ENCODE data around the gene SLC38A11.

Gene SLC38A11

DNA sequence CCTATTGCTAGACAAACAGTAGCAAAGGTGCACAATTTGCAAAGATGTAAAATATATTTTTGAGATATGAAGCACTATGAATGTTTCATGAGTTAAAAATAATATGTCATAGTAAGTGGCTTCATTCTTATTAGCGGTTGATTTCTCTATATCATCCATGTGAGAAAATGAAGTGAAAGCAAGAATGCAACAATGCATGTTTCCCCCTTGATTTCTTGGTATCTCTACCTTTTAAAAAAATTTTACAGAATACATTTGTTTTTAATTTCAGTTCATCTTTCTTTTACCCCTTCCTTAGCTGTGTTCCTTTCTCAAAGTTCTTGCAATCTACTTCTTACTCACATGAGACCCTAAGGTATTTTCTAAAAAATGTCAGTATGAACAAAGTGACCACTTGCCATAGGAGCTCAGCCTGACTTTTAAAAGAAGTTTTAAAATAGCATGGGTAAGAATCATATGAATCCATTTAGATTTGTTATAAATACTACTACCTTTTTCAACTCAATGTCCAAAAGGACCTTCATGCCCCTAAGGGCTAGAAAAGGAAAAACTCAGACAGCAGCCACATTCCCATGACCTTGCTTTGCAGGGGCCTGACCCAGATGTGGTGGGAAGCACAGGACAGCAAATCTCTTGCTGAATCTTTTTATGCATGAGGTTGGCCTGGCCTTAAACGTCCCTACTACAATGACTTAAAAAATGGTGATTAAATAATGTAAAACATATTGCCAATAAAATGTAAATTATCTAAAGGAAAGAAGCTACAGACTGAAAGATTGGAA lies 14.8 kb upstream of the SLC38A11 start:
- DNase-seq (ENCODE audit: low spot score): no peak

DNA sequence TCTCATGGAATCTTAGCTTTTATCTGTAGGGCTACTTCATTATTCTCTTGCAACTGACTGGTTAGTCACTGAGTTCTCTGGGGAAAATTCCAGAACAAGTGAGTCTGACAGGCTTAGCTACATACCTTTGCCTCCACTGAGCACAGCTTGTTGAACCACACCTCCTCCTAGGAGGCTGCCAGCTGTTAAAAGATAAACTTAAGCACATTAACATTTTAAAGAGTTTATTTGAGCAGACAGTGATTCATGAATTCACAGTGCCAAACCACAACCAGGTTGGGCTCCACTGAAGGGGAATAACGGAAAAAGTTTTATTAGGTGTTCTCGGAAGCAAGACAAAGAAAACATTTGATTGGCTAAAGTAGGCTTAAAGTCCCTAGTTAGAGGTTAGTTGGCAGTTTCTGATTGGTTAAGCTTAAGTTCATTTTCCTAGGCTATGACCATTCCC lies 12.5 kb upstream of the SLC38A11 start:
- no peak for DNase-seq (ENCODE audit: low spot score)

DNA sequence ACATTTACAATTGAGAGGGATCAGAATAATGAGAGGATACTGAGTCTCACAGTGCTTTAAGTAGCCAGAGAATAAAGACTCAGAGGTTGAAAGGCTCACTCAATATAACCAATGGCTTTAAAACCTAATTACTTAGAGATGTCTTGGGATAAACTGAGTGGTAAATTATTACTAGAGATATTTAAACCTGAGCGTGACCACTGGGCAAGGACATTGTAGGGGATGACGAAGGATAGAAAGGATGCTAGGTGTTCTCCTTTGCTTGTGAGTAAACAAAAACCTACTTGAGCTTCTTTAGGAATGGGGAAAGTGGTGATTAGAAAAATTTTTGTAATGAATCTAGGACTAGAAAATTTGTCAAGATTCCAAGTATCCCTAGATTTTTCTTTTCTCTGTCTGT lies 12.0 kb upstream of the SLC38A11 start:
- DNase-seq (ENCODE audit: low spot score): no peak

DNA sequence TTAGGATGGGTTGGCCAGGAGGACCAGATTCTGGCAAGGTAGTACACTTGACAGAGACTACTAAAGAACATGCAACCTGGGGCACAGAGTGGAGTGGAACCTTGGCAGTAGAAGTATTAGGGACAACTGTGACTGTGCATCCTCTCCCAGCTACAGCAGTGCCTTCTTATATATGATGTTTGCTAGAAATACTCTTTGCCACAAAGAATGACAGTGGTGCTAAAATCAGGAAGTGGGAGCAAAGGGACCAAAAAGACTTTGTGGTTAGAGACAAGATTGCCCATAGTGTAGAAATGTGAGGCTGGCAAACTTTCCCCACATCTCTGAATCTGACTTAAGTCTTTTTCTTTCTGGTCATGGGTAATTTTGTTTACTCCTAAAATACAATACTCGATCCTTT lies 9.4 kb upstream of the SLC38A11 start:
- no peak for DNase-seq (ENCODE audit: low spot score)

DNA sequence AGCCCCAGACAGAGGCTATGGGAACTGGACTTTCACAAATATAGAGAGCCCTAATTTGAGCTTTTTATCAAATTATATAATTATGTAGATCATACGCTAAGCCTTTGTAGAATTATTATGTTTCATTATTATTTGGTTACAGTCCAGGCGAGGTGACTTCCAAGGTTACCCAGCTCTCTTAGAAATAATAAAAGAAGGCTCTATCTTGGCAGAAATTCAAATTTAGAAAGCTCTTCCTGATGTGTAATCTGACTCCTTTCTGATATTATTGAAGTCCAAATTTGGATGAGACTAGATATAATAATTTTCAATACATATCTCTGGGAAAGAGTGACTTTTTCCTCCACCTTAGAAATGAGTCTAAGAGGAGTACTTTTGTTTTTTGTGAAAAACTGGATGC lies 4.8 kb upstream of the SLC38A11 start:
- DNase-seq (ENCODE audit: low spot score): no peak

DNA sequence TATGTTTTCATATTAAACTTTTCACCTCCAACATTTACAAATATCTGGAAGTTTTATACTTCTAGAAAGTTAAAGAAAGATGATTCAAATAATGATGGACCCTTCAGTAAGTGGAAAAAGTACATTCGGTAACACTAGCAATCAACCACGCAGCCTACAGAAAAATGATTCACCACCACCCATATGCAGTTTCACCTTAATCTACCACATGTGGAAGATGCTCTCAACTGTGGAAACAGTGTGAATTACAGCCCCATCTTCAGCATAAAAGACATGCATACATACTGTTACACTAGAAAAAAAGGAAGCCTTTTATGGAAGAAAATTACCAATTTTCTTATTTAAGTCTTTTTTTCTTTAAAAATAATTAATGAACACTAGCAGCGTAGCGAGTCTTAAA lies 1.1 kb downstream of the SLC38A11 start:
- DNase-seq (ENCODE audit: low spot score): no peak

DNA sequence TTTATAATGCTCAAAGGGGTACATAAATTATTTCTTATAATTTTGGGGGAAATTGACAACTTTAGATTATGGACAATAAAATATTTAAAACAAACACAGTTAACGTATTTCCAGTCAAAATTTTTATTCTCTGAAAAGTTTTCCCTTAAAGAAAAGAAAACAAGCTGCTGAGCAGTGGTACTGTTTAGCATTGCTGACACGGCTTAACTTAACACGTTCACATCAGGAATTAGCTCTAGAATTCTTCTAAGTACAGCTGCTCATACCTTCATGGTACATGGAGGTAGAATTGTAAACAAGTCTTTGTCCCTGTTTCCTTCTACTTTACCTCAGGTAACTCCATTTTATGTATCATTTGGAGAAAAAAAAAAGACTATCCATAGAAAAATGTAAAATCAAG lies 2.0 kb downstream of the SLC38A11 start:
- no peak for DNase-seq (ENCODE audit: low spot score)

DNA sequence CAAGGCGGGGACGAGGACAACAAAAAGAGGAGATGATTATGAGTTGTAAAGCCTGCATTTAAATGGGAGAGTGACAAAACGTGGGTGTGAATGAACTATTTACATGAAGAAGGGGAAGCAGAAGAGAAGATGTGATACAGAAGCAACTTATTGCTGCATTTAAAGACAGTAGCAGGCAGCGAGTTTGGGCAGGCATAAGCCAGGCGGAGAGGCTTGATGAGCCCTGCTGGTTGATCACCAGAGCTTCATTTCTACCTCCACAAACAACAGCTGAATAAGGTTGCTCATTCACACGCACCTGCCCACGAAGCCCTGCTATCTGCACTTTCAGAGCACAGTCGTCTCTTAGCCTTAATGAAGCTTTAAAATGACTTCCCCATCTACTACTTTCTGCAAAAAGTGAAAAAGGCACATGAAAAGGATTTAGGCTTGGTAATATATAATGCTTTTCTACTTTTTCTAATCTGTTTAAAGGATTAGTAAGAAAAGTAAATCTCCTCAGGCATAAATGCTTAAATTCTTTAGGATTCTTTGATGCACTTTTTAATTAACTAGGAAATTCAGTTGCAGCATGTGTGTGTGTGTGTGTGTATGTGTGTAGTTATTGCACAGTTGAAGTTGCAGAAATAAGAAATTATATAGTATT lies 3.1 kb downstream of the SLC38A11 start:
- no peak for DNase-seq (ENCODE audit: low spot score)

DNA sequence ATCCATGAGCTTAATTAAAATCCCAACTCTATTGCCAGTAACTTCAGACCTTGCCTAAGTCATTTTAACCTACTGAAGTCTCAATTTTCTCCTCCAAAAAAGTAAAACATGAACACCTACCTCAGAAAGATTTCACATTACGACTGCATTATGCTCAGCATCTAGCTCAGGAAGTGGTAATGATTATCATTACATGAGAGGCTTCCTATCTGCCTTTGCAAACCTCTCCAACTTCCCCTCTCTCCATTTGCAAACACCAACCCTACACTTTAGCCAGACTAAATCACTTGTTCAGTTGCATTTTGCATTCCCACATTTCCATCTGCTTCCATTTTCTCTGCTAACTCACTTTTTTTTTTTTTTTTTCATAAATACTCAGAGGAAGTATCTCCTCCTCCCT lies 6.8 kb downstream of the SLC38A11 start:
- DNase-seq (ENCODE audit: low spot score): no peak

DNA sequence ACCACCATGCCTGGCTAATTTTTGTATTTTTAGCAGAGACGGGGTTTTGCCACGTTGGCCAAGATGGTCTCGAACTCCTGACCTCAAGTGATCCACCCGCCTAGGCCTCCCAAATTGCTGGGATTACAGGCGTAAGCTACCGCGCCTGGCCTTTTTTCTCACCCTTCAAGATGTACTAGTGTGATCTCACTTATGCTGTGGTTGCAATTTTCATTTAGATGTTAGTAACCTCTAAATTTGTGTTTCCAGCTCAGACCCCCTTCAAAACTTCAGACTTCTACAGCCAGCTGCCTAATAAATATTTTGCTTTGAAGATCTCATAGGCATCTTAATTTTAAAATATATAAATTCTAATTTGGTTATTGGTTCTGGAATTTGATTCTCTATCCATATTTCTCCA lies 8.0 kb downstream of the SLC38A11 start:
- no peak for DNase-seq (ENCODE audit: low spot score)

DNA sequence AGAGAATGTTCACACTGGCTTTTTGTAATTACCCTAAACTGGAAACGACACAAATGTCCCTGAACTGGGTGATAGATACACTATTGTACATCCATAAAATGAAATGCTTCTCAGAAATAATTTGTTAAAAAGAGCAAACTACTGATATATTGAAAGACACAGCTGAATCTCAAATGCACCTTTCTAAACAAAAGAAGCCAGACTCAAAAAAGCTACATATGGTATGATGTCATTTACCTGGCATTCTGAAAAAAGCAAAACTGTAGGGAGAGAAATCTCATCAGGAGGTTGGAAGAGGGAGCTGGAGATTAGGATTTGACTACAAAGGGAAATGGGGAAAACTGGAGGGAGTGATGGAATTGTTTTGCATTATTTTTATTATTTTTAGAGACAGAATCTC lies 12.0 kb downstream of the SLC38A11 start:
- no peak for DNase-seq (ENCODE audit: low spot score)

DNA sequence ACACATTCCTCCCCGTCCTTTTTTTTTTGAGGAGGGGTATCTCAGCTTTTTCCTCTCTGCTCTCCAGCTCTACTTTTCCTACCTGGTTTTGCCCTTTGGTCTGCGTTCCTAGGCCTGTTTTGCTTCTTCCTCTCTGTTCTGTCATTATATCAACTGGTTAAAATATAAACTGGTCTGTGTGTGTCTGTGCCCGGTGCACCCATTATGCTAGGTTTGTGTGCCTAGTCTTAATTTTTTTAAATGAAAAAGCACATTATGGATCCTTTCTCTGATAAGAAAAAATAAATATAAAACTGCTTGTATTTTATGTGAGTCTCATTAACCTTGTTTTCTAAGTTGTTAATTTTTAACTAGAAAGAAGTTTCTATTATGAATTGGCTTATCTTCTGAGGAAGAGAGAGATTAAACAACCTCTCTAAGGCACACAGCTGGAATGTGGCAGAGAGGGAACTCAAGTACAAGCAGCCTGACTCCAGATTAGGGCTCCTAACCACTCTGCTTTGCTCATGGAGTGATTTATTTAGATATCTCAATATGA lies 17.4 kb downstream of the SLC38A11 start:
- no peak for DNase-seq (ENCODE audit: low spot score)

DNA sequence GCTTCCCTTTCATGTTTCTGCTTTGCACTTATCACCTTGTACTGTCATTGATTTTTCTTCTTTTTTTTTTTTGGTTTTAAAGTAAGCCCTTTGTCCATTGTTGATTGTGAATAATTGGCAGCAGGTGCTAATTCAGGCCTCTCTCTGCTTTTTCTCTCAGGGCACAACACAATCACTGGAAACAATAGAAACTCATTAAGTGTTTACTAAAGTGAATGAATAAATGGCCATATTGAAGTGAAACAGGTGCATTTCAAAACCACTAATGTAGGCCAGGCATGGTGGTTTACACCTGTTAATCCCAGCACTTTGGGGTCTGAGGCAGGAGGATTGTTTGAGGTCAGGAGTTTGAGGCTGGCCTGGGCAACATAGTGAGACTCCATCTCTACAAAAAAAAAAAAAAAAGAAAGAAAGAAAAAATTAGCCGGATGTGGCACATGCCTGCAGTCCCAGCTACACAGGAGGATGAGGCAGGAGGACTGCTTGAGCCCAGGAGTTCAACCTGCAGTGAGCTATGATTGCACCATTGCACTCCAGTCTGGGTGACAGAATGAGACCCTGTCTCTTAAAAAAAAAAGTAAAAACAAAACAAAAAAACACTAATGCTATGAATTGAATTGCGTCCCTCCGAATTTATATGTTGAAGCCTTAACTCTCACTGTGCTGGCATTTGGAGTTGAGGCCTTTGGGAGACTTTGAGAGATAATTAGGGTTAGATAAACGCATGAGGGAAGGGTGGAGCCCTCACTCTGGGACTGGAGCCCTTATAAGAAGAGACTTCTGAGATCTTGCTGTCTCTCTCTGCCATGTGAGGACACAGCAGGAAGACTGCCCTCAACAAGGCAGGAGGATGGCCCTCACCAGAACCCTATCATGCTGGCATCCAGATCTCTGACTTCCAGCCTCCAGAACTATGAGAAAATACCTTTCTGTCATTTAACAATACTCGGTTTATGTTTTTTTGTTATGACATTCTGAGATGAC lies 19.9 kb downstream of the SLC38A11 start:
- DNase-seq (ENCODE audit: low spot score): no peak

DNA sequence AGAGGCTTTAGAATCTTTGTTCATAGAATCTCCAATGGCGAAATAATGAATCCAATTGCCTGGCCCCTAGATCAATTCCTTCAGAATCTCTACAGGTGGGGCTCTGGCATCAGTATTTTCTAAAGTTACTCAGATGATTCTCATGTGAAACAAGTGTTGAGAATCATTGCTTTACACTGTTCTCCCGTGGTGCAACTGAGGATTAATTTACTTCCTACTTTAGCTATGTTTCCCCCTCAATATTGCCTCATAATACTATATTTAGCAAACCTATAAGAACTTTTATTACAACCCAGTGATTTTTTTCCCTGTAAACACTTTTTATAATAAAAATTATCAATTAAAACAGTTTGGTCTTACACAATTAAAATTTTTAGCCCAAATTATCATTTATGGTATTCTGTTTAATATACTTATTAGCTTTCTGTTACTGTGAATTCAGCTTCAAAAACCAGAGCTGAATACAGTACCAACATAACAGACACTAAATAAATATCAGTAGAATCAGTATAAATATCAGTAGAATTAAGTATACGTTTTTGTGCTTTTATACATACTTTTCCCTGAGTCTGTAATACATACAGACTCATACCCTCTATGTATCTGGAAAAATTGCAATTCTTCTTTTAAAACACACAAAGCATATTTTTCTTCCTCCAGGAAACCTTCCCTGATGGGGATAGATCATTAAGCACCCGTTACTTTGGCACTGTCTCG lies 20.8 kb downstream of the SLC38A11 start:
- DNase-seq (ENCODE audit: low spot score): no peak

DNA sequence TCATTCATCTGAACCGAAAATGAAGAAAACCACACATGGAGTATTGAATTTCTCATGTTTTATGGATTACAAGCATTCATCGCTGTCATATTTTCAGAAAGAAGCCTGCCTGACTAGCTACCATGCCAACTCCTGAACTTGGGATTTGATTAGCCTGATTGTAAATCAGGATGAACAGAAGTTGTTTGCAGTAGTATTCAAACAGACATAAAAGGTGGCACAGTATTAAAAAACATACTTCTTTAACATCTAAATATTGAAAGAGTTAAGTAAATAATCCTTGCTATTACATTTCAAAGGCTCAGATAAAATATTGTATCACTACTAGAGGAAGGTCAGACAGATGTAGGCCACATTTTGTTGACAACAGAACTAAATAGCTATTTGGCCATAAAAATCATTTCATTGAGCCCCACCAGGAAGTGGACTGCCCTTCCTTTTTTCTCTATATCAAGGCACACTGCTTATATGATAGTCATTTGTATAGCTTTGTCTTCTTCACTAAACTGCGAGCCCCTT lies 21.6 kb downstream of the SLC38A11 start:
- DNase-seq (ENCODE audit: low spot score): no peak

DNA sequence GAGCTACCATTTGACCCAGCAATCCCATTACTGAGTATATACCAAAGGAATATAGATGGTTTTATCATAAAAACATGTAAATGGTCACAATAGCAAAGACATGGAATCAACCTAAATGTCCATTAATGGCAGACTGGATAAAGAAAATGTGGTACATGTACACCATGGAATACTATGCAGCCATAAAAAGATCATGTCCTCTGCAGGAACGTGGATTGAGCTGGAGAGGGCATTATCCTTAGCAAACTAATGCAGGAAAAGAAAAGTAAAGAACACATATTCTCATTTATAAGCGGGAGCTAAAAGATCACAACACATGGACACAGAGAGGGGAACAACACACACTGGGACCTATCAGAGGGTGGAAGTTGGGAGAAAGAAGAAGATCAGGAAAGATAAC lies 22.9 kb downstream of the SLC38A11 start:
- DNase-seq (ENCODE audit: low spot score): no peak

DNA sequence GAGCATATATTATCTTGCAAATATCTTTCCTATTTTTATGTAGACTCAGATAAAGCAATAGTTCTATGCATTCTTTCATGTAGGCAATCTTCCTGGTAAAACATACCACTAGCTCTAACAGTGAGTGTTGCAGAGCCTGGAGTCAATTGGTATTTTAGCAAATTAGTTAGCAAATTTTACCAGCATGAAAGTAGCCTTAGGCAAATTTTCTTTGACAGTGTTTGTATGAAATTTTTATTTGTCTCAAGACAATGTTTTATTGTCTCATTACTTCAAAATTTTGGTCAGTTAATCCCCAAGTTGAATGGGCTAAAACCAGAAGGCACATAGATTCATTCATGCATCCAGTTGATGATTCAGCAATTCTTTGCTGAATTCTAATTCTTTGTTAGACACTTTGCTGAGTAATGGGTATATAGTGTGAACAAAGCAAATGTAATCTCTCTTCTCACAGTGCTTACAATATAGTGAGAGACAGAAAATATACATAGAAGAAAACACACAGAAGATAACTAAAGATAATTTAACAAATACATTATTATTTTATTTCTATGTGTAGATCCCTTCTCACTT lies 27.1 kb downstream of the SLC38A11 start:
- DNase-seq (ENCODE audit: low spot score): no peak

DNA sequence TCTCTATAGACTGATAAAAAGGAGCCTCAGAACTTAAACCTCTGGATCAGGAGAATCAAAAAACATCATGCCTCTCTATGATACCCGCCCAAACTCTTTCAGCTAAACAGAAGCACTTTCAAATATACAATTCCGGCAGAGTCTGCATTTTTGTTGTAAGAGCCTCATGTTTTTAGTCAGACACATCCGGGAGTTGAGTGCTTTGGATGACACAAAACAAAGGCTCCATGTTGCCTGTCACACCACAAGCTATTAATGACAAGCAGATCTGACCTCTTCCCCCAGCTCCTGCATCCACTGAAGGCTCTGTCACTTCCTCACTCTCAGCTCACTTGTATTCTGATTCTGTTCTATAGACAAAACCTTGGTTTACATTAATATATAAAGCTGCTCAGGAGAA lies 33.2 kb downstream of the SLC38A11 start:
- DNase-seq (ENCODE audit: low spot score): peak; percentile 7

DNA sequence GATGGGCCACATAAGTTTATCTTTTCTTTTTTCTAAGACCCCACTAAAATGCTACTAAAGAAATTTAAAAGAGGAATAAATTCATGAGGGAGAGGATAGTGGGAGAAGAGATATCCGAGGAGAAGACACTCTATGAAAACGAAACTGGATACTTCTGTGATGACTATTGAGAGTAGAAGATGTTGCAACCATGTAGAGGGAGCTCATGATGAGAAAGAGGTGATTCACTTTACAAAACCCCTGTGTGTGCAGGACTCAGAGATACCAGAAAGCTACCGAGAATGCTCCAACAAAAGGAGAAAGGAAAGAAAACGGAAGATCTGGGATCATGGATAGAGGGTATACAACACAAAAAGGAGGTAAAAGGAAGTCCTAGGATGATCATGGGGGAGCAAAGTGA lies 34.9 kb downstream of the SLC38A11 start:
- DNase-seq (ENCODE audit: low spot score): peak; percentile 89

DNA sequence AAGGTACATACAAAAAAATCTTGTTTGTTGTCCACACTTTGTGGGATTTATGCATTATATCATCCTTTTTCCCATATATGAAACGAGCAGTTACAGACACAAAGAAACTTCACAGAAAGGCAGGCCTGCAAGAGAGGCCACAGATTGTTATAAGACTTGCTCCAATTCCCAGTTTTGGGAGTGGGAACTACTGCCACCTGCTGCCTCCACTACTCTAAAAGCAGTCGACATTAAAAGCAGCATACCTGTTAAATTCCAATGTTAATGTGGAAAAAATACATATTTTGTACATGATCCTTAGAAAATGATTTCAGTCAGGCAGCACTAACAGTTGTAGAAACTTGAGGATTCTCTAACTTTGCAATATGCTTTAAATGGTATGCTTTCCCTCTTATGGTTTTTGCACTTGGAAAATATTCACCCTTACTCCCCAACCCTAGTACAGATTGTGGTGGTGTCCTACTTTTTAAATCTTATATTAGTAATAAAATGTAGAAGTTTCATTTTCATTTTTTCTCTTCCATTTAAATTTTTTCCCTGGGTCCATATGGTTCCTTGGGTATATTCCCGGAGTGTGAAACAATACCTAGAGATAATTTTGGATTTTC lies 37.9 kb downstream of the SLC38A11 start:
- DNase-seq (ENCODE audit: low spot score): peak; percentile 52

DNA sequence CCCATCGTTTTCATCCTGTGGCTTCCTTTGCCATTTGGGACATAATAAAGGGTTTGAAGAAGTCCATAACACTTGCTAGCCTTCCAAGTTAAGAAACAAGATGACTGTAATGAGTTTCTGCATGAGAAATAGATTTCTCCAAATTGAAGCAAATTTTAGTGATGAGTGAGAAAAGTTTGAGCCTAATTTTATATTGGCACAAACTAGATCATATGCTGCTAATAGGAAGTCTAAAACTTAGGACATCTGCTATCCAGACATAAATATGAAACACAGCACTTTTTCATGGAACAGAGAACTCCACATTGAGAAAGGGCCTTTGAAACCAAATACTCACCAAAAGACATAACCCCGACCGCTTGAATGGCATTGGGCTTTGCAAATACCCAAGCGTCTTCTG lies 39.8 kb downstream of the SLC38A11 start:
- no peak for DNase-seq (ENCODE audit: low spot score)
